DND-41 (cell line): ENCODE measurements around the gene TECRL.

Experiments used
- CTCF ChIP-seq: IDR thresholded peaks from 2 replicates; pipeline ENCODE4 v1.5.1; 2012; ENCODE audit warnings: borderline replicate concordance, low read length, moderate library complexity, mild to moderate bottlenecking; ENCODE audit not compliant: poor library complexity, severe bottlenecking; ENCODE audit errors: extremely low read depth
- EZH2 ChIP-seq: IDR thresholded peaks from 3 replicates; pipeline ENCODE4 v1.6.1; 2012; ENCODE audit warnings: borderline replicate concordance, low read depth, mild to moderate bottlenecking, moderate library complexity, low read length, inconsistent platforms; ENCODE audit not compliant: severe bottlenecking

DNA sequence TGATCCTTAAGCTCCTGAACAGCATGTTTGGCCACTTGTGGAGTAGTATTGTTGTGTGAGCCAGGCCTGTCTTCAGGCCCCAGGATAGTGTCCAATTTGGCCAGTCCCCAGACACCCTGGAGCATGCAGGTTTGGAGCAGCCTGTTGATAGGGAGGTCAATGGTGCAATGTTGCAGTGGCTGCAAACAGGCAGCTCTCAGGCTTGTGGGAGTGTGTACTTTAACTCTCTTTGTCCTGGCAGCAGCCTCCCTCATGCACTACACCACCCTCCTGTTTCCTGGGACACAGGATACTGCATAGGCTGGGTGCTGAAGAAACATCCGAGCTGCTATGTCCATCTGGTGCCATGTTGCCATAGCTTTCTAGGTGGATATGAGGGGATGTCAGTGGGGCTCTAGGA, 24.0 kb downstream of the TECRL start:
- TF ChIP-seq CTCF (no peak), EZH2 (no peak)
